Erythroblast (primary cell): ENCODE results near the gene UBA1.
"Not testable (repeated sequence)": the region's sequence is repeated elsewhere in the genome, so short reads cannot be mapped to it uniquely, and the experiment has no call there.

Experiments used
- GATA1 ChIP-seq: IDR thresholded peaks from 2 replicates; pipeline ENCODE4 v1.6.1; 2011; ENCODE audit warnings: low read depth, mild to moderate bottlenecking, control low read depth, low read length, moderate library complexity
- POLR2A ChIP-seq: IDR thresholded peaks from 2 replicates; pipeline ENCODE4 v1.6.1; 2011; ENCODE audit warnings: mild to moderate bottlenecking, low read length

DNA sequence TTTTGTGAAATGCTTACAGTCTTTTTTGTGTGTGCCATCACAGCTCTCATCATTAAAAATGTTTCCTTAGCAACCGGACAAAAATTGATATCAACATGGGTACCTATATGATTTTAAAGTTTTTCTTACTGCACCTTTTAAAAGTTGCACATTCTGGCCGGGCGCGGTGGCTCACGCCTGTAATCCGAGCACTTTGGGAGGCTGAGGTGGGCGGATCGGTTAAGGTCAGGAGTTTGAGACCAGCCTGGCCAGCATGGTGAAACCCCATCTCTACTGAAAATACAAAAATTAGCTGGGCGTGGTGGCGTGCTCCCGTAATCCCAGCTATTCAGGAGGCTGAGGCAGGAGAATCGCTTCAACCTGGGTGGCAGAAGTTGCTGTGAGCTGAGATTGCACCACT lies 64.0 kb downstream of the UBA1 start:
- not testable (repeated sequence) for TF ChIP-seq POLR2A, GATA1
